MM.1S (cell line): ENCODE data around the gene FAM3B.

Experiments used
- EZH2 ChIP-seq: fragments of 300-600 bp; sonication (generic); optimal IDR thresholded peaks from 2 replicates; pipeline ENCODE3; 2017; ENCODE audit warnings: low read depth, mild to moderate bottlenecking, antibody characterized with exemption, low read length, mixed read lengths
- EZH2phosphoT487 ChIP-seq: fragments of 300-600 bp; sonication (generic); IDR thresholded peaks from 2 replicates; pipeline ENCODE4 v1.6.1; 2018; ENCODE audit warnings: antibody characterized with exemption, low read length
- TF ChIP-seq, protein P1 (sequence below): fragments of 300-600 bp; sonication (generic); IDR thresholded peaks from 2 replicates; pipeline ENCODE4 v1.5.1; 2016; ENCODE audit warnings: antibody characterized with exemption, low read length, mixed read lengths

DNA sequence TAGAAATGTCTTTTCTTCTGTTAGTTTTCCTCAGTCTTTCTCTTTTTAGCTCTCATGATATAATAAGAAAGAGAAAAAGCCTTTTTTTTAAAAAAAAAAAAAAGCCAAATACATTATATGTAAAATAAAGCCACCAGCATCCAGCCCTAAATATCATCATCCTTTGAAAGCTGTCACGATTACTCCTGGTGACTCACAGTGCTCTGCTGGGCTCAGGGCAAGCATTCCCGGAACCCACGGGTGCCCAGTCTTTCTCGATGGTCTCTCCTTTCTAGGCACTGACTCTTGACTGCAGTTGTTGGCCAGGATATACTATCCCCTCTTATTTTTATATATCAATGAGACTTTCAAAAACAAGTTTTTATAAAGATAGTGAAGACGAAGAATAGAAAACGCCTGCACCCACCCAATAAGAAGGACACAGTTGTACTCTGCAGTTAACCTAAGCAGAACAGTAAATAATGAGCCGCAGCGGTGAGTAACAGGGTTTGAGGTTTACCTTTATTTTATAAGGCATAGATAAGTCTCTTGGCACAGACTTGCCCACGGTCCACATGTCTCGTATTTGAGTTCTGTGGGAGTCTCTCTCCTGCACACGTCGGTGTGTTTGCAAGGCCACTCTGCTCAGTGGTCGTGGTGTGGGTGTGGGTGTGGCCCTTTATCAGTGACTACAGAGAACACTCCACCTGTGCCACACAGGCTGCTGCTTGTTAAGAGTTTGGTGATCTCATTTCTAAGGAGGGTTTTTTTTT, 29.5 kb downstream of the FAM3B start:
- TF ChIP-seq, protein P1, sequence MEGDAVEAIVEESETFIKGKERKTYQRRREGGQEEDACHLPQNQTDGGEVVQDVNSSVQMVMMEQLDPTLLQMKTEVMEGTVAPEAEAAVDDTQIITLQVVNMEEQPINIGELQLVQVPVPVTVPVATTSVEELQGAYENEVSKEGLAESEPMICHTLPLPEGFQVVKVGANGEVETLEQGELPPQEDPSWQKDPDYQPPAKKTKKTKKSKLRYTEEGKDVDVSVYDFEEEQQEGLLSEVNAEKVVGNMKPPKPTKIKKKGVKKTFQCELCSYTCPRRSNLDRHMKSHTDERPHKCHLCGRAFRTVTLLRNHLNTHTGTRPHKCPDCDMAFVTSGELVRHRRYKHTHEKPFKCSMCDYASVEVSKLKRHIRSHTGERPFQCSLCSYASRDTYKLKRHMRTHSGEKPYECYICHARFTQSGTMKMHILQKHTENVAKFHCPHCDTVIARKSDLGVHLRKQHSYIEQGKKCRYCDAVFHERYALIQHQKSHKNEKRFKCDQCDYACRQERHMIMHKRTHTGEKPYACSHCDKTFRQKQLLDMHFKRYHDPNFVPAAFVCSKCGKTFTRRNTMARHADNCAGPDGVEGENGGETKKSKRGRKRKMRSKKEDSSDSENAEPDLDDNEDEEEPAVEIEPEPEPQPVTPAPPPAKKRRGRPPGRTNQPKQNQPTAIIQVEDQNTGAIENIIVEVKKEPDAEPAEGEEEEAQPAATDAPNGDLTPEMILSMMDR, result no peak
- TF ChIP-seq EZH2, result no peak
- no peak for TF ChIP-seq EZH2phosphoT487
